ENCODE results near the gene CPZ. TPM values are rescaled to one million over a fixed set of nuclear protein-coding genes. Genes with fewer than 3 reads are reported as not detected.

CPZ gene
- total and polyA plus RNA-seq, 2 donors (not counting 1 experiment from before 2014, with no cell fraction given) = not detected

DNA sequence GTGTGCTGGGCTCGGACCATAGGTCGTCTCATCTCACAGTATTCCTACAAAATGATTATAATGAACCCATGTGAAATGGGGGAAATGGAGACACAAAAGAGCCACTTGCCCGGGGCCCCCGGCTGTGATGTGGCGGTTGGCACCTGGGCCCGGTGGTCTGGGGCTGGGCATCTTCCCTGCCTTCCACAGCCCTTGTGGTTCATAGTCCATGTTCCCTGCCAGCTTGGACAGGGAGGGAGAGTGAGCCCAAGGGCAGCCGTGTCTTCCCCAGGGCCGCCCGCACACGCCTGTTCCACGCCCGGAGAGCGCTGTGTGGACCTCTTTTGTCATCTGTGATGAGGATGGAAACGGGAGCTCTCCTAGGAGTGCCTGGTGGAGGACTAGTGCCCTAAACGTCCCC is 5.2 kb downstream of the CPZ start:
- H3K79me2 ChIP-seq (ENCODE audit: control insufficient read depth, insufficient read depth, low read length) = no peaks in the 10 kb centered on the region
- no peaks in the 10 kb centered on the region for H4K20me1 ChIP-seq (ENCODE audit: control insufficient read depth, insufficient read depth, low read length, poor library complexity, severe bottlenecking)
- Mint-ChIP-seq H3K9me3 (ENCODE audit: insufficient read depth) (no peaks in the 10 kb centered on the region), H3K27ac (no peak overlapping the region), H3K4me1 (no peaks in the 10 kb centered on the region), H3K4me3 (no peak overlapping the region), H3K27me3 (peaks cover 9% of the 10 kb centered on the region)
- WGBS (ENCODE audit: insufficient coverage) = 91% methylated on average over 13 of the region's 15 CpGs
- ChIA-PET POLR2A (no interaction called here), CTCF (interaction anchor here (1.0 to 1.2 kb wide), 2 partner anchors 8 to 130 kb away, joined by 3 read pairs; no protein-coding TSS in a partner anchor)
- DNase-seq (no peak), ATAC-seq (ENCODE audit: low read depth) (no peak)
- no peak overlapping the region for H2AFZ ChIP-seq (ENCODE audit: insufficient read depth, low read depth, low read length, poor library complexity, severe bottlenecking)
- H3K4me2 ChIP-seq (replicated peaks; ENCODE audit: low read depth, low read length, poor library complexity, severe bottlenecking) = no peak overlapping the region
- H3K27me3 ChIP-seq (replicated peaks in 1 of 4; ENCODE audit: control extremely low read depth in 1 of 4, control insufficient read depth in 3 of 4, insufficient read depth in 4 of 4, low read length in 3 of 4) = peaks cover 0 to 13% (median 0%) of the 10 kb centered on the region in 4 experiments
- no peaks in the 10 kb centered on the region for H3K36me3 ChIP-seq (replicated peaks in 1 of 2; ENCODE audit: control extremely low read depth in 1 of 2, control insufficient read depth in 1 of 2, extremely low read depth in 1 of 2, insufficient read depth in 2 of 2, low read length in 1 of 2)
- no peak overlapping the region for H3K9ac ChIP-seq (ENCODE audit: low read length)
- no peak for TF ChIP-seq EZH2 (IDR thresholded peaks at IDR 0.05; ENCODE audit: borderline replicate concordance, insufficient read depth, low read depth, low read length, poor library complexity, severe bottlenecking)
- TF ChIP-seq, protein P1, sequence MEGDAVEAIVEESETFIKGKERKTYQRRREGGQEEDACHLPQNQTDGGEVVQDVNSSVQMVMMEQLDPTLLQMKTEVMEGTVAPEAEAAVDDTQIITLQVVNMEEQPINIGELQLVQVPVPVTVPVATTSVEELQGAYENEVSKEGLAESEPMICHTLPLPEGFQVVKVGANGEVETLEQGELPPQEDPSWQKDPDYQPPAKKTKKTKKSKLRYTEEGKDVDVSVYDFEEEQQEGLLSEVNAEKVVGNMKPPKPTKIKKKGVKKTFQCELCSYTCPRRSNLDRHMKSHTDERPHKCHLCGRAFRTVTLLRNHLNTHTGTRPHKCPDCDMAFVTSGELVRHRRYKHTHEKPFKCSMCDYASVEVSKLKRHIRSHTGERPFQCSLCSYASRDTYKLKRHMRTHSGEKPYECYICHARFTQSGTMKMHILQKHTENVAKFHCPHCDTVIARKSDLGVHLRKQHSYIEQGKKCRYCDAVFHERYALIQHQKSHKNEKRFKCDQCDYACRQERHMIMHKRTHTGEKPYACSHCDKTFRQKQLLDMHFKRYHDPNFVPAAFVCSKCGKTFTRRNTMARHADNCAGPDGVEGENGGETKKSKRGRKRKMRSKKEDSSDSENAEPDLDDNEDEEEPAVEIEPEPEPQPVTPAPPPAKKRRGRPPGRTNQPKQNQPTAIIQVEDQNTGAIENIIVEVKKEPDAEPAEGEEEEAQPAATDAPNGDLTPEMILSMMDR (IDR thresholded peaks at IDR 0.05) = no peak
- H3K4me1 ChIP-seq (ENCODE audit: control insufficient read depth in 2 of 2, insufficient read depth in 2 of 2, low read length in 2 of 2) = no peaks in the 10 kb centered on the region
- H3K9me3 ChIP-seq (ENCODE audit: control extremely low read depth in 1 of 3, control insufficient read depth in 2 of 3, insufficient read depth in 1 of 3, low read length in 2 of 3) = no peaks in the 10 kb centered on the region
- intact Hi-C loops (cut with micrococcal nuclease) = no loop called here
- no peak overlapping the region for H3K4me3 ChIP-seq (ENCODE audit: control extremely low read depth in 1 of 5, extremely low read depth in 1 of 5, insufficient read depth in 1 of 5, low read depth in 2 of 5, low read length in 4 of 5)
- no peak overlapping the region for H3K27ac ChIP-seq (ENCODE audit: low read length in 2 of 2)

DNA sequence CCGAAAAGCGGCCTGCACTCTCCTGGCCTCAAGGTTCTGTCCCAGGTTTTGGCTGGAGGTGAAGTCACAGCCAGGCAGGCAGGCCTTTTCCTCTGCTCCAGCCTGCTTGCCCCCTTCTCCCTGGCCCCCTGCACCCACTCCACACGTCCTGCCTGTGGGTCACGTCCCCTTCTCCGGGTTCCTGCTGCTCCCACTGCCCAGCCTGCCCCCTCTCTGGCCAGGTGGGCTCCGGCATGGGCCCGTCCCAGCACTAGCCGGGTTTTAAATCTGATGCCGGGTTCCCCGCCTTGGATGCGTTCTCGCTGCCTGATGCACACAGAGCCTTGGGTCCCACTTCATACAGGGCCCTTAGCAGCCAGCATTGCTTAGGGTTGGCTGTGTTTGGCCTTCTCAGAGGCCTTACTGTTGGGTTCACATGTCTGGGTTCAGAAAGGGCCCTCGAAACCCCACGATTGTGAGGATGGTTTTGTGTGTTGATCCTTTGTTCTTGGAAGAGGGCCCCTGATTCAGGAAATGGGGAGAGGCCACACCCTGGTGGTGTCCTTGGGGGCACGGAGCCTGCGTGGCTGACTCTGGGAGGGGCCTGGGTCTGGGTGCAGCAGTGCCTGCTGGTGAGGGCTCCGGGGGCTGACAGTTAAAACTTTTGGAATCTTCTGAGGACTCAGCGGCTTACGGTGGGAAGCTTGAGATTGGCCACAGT is 6.0 kb downstream of the CPZ start:
- H3K27me3 ChIP-seq (replicated peaks in 1 of 4; ENCODE audit: control extremely low read depth in 1 of 4, control insufficient read depth in 3 of 4, insufficient read depth in 4 of 4, low read length in 3 of 4) = peaks cover 0 to 6% (median 0%) of the 10 kb centered on the region in 4 experiments
- POLR2A ChIA-PET = no interaction called here
- ATAC-seq (ENCODE audit: low read depth) (no peak), DNase-seq (no peak)
- H3K4me3 ChIP-seq (ENCODE audit: control extremely low read depth in 1 of 5, extremely low read depth in 1 of 5, insufficient read depth in 1 of 5, low read depth in 2 of 5, low read length in 4 of 5) = no peak overlapping the region
- H4K20me1 ChIP-seq (ENCODE audit: control insufficient read depth, insufficient read depth, low read length, poor library complexity, severe bottlenecking) = no peaks in the 10 kb centered on the region
- no peaks in the 10 kb centered on the region for H3K4me1 ChIP-seq (ENCODE audit: control insufficient read depth in 2 of 2, insufficient read depth in 2 of 2, low read length in 2 of 2)
- no peak overlapping the region for H3K9ac ChIP-seq (ENCODE audit: low read length)
- no peak overlapping the region for H3K4me3 Mint-ChIP-seq
- no peak overlapping the region for H3K27ac Mint-ChIP-seq
- no peaks in the 10 kb centered on the region for H3K4me1 Mint-ChIP-seq
- peaks cover 9% of the 10 kb centered on the region for H3K27me3 Mint-ChIP-seq
- no peaks in the 10 kb centered on the region for H3K9me3 ChIP-seq (ENCODE audit: control extremely low read depth in 1 of 3, control insufficient read depth in 2 of 3, insufficient read depth in 1 of 3, low read length in 2 of 3)
- TF ChIP-seq EZH2 (IDR thresholded peaks at IDR 0.05; ENCODE audit: borderline replicate concordance, insufficient read depth, low read depth, low read length, poor library complexity, severe bottlenecking) = no peak
- TF ChIP-seq, protein P1 (IDR thresholded peaks at IDR 0.05) = no peak
- WGBS (ENCODE audit: insufficient coverage) = 83% methylated on average over 19 of the region's 19 CpGs
- CTCF ChIA-PET = interaction anchor here (1.0 kb wide), 1 partner anchor 131 kb away, joined by 3 read pairs; no protein-coding TSS in a partner anchor
- H3K4me2 ChIP-seq (replicated peaks; ENCODE audit: low read depth, low read length, poor library complexity, severe bottlenecking) = no peak overlapping the region
- no peak overlapping the region for H2AFZ ChIP-seq (ENCODE audit: insufficient read depth, low read depth, low read length, poor library complexity, severe bottlenecking)
- H3K9me3 Mint-ChIP-seq (ENCODE audit: insufficient read depth) = no peaks in the 10 kb centered on the region
- no peak overlapping the region for H3K27ac ChIP-seq (ENCODE audit: low read length in 2 of 2)
- no peaks in the 10 kb centered on the region for H3K36me3 ChIP-seq (replicated peaks in 1 of 2; ENCODE audit: control extremely low read depth in 1 of 2, control insufficient read depth in 1 of 2, extremely low read depth in 1 of 2, insufficient read depth in 2 of 2, low read length in 1 of 2)
- no peaks in the 10 kb centered on the region for H3K79me2 ChIP-seq (ENCODE audit: control insufficient read depth, insufficient read depth, low read length)
- intact Hi-C loops (cut with micrococcal nuclease) = no loop called here
